Measurements from ENCODE around the gene CELA3A. TPM values are rescaled to one million over a fixed set of nuclear protein-coding genes. Genes with fewer than 3 reads are reported as not detected.

The CELA3A gene
- polyA plus RNA-seq, 3 donors = not detected

GRCh38 chr1:22024485-22025367, 23.3 kb downstream of the CELA3A start:
- intact Hi-C loops (cut with micrococcal nuclease) = loop anchor here (5.0 to 10.0 kb wide), 4 partner anchors 33 to 240 kb away; partner anchors contain the start of gene USP48 (in 1 of the 2)
- Histone ChIP-seq H3K4me2 (replicated peaks; ENCODE audit: extremely low read depth, low read length, poor library complexity, severe bottlenecking) (peak overlapping the region; percentile 94), H4K20me1 (ENCODE audit: insufficient read depth, low read length) (no peaks in the 10 kb centered on the region), H3K79me2 (ENCODE audit: insufficient read depth, low read length) (peaks cover 52% of the 10 kb centered on the region), H2AFZ (ENCODE audit: insufficient read depth, low read depth, low read length, poor library complexity, severe bottlenecking) (peak overlapping the region; percentile 84), H3K36me3 (replicated peaks in 1 of 2; ENCODE audit: control insufficient read depth in 1 of 2, insufficient read depth in 2 of 2, low read length in 2 of 2) (no peaks in the 10 kb centered on the region), H3K9me3 (replicated peaks in 1 of 2; ENCODE audit: control insufficient read depth in 1 of 2, insufficient read depth in 1 of 2, low read length in 2 of 2) (no peaks in the 10 kb centered on the region), H3K4me1 (ENCODE audit: control insufficient read depth in 1 of 2, insufficient read depth in 2 of 2, low read length in 2 of 2) (peaks cover 26 to 46% of the 10 kb centered on the region in 2 donors), H3K27me3 (ENCODE audit: control insufficient read depth in 2 of 2, insufficient read depth in 2 of 2, low read length in 2 of 2) (no peaks in the 10 kb centered on the region), H3K27ac (ENCODE audit: low read depth in 1 of 2, low read length in 2 of 2) (peak overlapping the region; percentile 95 to 99), H3K9ac (ENCODE audit: insufficient read depth, low read length, poor library complexity, severe bottlenecking) (peak overlapping the region; percentile 91), H3K4me3 (replicated peaks in 1 of 3; ENCODE audit: low read depth in 2 of 3, low read length in 3 of 3) (peak overlapping the region; percentile 72 to 96 (median 93))
- peaks cover 4 to 6% of the 10 kb centered on the region in 2 donors for H3K36me3 Mint-ChIP-seq
- H3K27ac Mint-ChIP-seq = peak overlapping the region; percentile 91 to 98 (median 97)
- H3K4me1 Mint-ChIP-seq = peaks cover 34% of the 10 kb centered on the region
- peak; percentile 64 to 76 (median 71) for DNase-seq
- under 1% methylated on average over 28 of the region's 33 CpGs for WGBS (ENCODE audit: insufficient coverage)
- peaks cover 0 to 3% (median 2%) of the 10 kb centered on the region in 3 donors for H3K27me3 Mint-ChIP-seq (ENCODE audit: low read depth in 3 of 3)
- H3K9me3 Mint-ChIP-seq = peaks cover 0 to 3% (median 0%) of the 10 kb centered on the region in 7 donors
- peak overlapping the region; percentile 95 for H3K4me3 Mint-ChIP-seq
- no peak for TF ChIP-seq CTCF (IDR thresholded peaks at IDR 0.05)

- Mint-ChIP-seq H3K27ac (peak overlapping the region; percentile 91 to 98 (median 97)), H3K9me3 (peaks cover 0 to 3% (median 0%) of the 10 kb centered on the region in 7 donors), H3K4me1 (peaks cover 38% of the 10 kb centered on the region), H3K4me3 (peak overlapping the region; percentile 95), H3K36me3 (peaks cover 4 to 6% of the 10 kb centered on the region in 2 donors), H3K27me3 (ENCODE audit: low read depth in 3 of 3) (peaks cover 0 to 3% (median 2%) of the 10 kb centered on the region in 3 donors)
- Histone ChIP-seq H3K4me1 (ENCODE audit: control insufficient read depth in 1 of 2, insufficient read depth in 2 of 2, low read length in 2 of 2) (peaks cover 21 to 42% of the 10 kb centered on the region in 2 donors), H3K9ac (ENCODE audit: insufficient read depth, low read length, poor library complexity, severe bottlenecking) (peak overlapping the region; percentile 91), H3K27me3 (ENCODE audit: control insufficient read depth in 2 of 2, insufficient read depth in 2 of 2, low read length in 2 of 2) (no peaks in the 10 kb centered on the region), H3K9me3 (replicated peaks in 1 of 2; ENCODE audit: control insufficient read depth in 1 of 2, insufficient read depth in 1 of 2, low read length in 2 of 2) (no peaks in the 10 kb centered on the region), H4K20me1 (ENCODE audit: insufficient read depth, low read length) (no peaks in the 10 kb centered on the region), H3K79me2 (ENCODE audit: insufficient read depth, low read length) (peaks cover 52% of the 10 kb centered on the region), H3K36me3 (replicated peaks in 1 of 2; ENCODE audit: control insufficient read depth in 1 of 2, insufficient read depth in 2 of 2, low read length in 2 of 2) (no peaks in the 10 kb centered on the region), H3K27ac (ENCODE audit: low read depth in 1 of 2, low read length in 2 of 2) (peak overlapping the region; percentile 95 to 99), H2AFZ (ENCODE audit: insufficient read depth, low read depth, low read length, poor library complexity, severe bottlenecking) (peak overlapping the region; percentile 84), H3K4me3 (replicated peaks in 1 of 3; ENCODE audit: low read depth in 2 of 3, low read length in 3 of 3) (peak overlapping the region; percentile 72 to 96 (median 93)), H3K4me2 (replicated peaks; ENCODE audit: extremely low read depth, low read length, poor library complexity, severe bottlenecking) (peak overlapping the region; percentile 94)
- TF ChIP-seq CTCF (IDR thresholded peaks at IDR 0.05) = no peak
- WGBS (ENCODE audit: insufficient coverage) = 0% methylated on average over 12 of the region's 42 CpGs
- intact Hi-C loops (cut with micrococcal nuclease) = loop anchor here in 1 of 2 donors (10.0 kb wide), 1 partner anchor 241 kb away; the partner anchor contains the start of gene USP48
- DNase-seq = peak; percentile 76 to 87 (median 76)
These were observed 24.1 kb downstream of the CELA3A start for GRCh38 chr1:22025368-22026155.

All from CD14-positive monocyte (primary cell).